Activated CD8-positive, alpha-beta memory T cell treated with anti-CD3 and anti-CD28 coated beads for 36 hours (primary cell): Measurements from ENCODE around the gene RNF130. TPM values are rescaled to one million over a fixed set of nuclear protein-coding genes. Genes with fewer than 3 reads are reported as not detected.

ENCODE experiments used
- CTCF ChIA-PET: fragments of 350-600 bp; sonication (Branson Sonifier 250); formaldehyde crosslinking; loops from one replicate; lab custom pipeline; 2021; ENCODE audit warnings: antibody characterized with exemption; lab: Charles Lee
- POLR2A ChIA-PET: fragments of 350-600 bp; sonication (Branson Sonifier 250); formaldehyde crosslinking; loops from one replicate; lab custom pipeline; 2021; ENCODE audit warnings: antibody characterized with exemption; lab: Charles Lee
- total RNA-seq, 2 experiments: library from RNA; stranded (reverse); gene quantifications; one replicate each; pipeline ENCODE4 v1.2.3, GENCODE V29; 2021

RNF130 gene
- total RNA-seq, 2 experiments from 2014 or later: 15.3 to 15.7 TPM

DNA sequence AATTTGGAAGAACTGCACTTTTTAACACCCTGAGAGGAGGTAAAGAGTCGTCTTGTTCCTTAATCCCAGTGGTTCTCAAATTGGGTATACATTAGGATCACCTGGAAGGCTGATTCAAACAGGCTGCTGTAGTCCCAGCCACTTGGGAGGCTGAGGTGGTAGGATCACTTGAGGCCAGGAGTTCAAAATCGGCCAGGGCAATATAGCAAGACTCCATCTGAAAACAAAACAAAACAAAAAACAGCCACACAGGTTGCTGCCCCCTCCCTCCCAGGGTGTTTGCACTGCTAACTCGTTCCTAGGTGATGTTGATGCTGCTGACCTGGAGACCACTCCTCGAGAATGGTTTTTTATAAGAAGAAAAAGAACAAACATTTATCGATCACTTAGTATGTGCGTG is 162.3 kb downstream of the RNF130 start:
- ChIA-PET CTCF (no interaction called here), POLR2A (no interaction called here)

DNA sequence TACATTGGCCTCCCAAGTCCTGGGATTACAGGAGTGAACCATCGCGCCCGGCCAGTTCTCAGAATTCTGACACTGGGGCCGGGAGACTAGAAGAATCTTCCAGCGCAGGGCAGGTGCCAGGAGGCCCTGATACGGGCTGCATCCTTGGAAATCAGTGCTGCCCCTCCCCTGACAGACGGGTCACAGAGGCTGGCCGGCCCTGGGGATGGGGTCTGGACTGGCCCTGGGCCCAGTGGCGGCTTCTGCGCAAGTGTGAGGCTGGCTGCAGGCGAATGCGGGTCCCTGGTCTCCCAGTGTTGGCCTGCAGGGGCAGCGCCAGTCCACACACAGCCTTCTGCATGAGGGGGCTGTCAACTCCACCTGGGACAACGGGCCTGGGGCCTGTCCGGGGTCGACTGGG is 163.0 kb downstream of the RNF130 start:
- POLR2A ChIA-PET: interaction anchor here (1.1 kb wide), 1 partner anchor 140 kb away, joined by 4 read pairs; no protein-coding TSS in a partner anchor
- CTCF ChIA-PET: interaction anchor here (0.7 to 1.7 kb wide), 2 partner anchors 106 to 215 kb away, joined by 3 to 6 read pairs; no protein-coding TSS in a partner anchor

DNA sequence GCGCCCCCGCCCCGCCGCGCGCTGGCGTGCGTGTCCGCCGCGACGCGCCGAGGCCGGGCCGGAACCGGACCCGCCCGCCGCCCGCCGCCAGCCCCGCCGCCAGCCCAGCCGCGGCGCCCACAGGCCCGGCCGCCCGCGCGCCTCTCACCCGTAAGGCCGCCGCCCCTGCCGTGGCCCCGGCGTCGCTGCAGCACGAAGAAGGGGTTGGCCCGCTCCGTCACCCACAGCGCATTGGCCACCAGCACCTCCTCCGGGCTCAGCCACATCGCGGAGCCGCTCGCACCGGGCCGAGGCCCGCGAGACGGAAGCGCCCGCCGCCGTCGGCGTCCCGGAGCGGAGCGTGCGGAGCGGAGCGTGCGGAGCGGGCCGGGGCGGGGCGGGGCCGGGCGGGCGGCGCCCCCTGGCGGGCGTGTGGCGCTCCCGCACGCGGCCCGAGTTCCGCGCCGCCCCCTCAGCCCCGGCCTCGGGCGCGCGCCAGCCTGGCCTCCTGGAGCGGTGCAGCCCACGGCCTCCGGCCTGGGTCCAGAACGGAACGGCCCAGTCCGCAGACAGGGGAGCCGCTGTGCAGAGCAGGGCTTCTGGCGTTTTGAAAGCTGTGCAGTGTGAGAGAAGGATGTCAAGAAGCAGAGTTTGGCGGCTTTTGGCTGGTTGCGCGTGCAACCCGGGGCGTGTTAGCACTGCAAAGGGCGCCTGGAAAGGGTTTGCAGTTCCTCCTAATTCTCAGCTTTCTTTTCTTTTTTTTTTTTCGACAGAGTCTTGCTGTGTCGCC is 163.8 kb downstream of the RNF130 start, which contains the start of gene TBC1D9B:
TBC1D9B (minus strand) TSS at position 342 of the 769 bp plus-strand sequence; CDS start at position 266, 76 bp downstream.
- CTCF ChIA-PET: interaction anchor here (0.7 to 1.7 kb wide), 3 partner anchors 50 to 214 kb away, joined by 3 to 6 read pairs (median 4); no protein-coding TSS in a partner anchor
- POLR2A ChIA-PET: interaction anchor here (0.7 to 1.1 kb wide), 3 partner anchors 139 to 301 kb away, joined by 4 read pairs; no protein-coding TSS in a partner anchor

DNA sequence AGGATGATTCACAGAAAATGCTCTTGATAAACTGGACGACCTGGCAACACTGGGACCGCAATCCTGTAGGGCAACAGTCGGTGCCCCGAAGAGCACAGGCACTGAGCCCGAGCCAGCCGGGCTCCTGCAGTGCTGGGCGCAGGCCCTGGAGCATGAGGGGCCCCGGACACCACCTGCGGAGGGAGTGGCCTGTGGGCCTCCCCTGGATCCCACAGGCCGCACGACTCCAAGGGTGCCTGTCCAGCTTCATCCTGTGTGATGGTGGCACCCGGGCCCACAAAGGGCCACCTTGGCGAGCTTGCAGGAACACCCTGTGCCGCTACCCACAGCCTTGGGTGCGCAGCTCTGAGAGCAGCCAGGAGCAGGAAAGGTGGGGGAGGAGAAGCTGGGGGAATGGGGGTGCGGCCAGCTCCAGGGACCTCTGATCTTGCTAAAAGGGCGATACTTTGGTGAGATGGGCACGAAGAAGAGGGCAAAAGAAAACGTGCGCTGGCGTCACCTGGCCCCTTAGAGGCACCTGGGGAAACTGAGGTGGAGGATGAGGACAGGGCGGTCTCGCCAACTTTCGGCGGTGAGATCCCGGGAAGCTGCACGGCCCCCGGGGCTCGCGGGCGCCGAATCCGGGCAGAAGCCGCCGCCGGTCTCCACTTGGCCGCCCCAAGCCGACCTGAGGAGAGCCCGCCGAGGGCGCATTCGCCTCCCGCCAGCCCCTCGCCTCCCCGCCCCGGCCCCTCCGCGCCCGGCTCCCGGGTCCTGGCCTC is 164.6 kb downstream of the RNF130 start:
- CTCF ChIA-PET: interaction anchor here (1.7 kb wide), 2 partner anchors 49 to 105 kb away, joined by 4 to 6 read pairs; no protein-coding TSS in a partner anchor
- POLR2A ChIA-PET: interaction anchor here (0.6 to 1.0 kb wide), 3 partner anchors 105 to 183 kb away, joined by 3 to 4 read pairs (median 4); no protein-coding TSS in a partner anchor

DNA sequence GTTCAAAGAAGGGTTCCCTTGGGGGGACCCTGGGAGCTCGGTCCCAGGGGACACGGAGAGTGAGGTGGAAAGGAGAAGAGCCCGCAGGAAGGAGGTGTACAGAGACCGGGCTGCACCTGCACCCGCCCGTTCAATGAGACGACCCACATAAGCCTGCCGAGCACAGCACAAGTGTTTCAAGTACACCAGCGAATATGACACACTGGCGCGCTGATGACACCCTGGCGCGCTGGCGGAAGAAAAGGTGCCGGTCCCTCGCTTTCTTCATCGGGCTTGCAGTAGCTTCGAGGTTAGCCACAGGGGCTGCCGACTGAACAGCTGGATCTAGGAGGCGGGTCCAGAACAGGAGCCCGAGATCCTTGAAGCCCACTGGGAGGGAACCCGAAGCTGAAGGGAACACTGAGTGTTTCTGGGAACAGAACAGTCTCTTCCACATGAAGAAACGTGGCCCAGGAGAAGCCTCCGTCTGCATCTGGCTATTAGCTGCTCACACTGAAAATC is 165.2 kb downstream of the RNF130 start:
- CTCF ChIA-PET: interaction anchor here (1.4 to 1.7 kb wide), 2 partner anchors 49 to 143 kb away, joined by 3 to 4 read pairs; no protein-coding TSS in a partner anchor
- POLR2A ChIA-PET: interaction anchor here (0.6 to 0.8 kb wide), 2 partner anchors 104 to 123 kb away, joined by 3 to 4 read pairs; no protein-coding TSS in a partner anchor

DNA sequence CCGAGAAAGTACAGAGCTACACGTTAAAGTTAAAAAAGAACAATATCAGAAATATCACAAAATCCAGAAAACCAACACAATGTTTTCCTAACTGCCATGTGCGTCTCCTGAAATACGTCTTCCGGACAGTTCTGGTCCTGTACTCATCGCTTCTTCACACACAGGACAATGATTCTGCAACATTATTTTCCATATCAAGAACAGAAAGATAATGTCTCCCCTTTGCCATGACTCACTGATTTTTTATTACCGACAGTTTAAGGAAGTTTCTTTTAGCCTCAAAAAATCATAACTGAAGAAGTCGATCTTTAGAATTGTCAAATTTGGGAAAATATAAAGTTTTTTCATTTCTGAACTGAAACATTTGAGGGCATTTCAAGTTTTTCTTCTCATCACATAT is 166.4 kb downstream of the RNF130 start:
- POLR2A ChIA-PET: no interaction called here
- CTCF ChIA-PET: interaction anchor here (1.4 kb wide), 1 partner anchor 142 kb away, joined by 3 read pairs; no protein-coding TSS in a partner anchor

Other genes with a start within 250 kb of the RNF130 start
- gene MRNIP, start 212.9 kb downstream of the RNF130 start, total RNA-seq: 10 to 100 TPM; 17.7 to 21.2 TPM
- gene TBC1D9B, start 163.9 kb downstream of the RNF130 start, total RNA-seq: 10 to 100 TPM; 94.2 to 98.1 TPM
- gene RASGEF1C, start 137.5 kb upstream of the RNF130 start, total RNA-seq: not detected
- 10 to 100 TPM; 43.4 to 46.3 TPM for gene MAPK9, start 220.3 kb upstream of the RNF130 start, total RNA-seq